Trophoblast cell (in vitro differentiated cells and primary cell): Measurements from ENCODE around the gene ORMDL3.

Experiments
- DNase-seq, 2 donors: peaks; one replicate each; pipeline ENCODE4 v3.0.0-alpha.2; 2016
- H2AFZ ChIP-seq: 2 replicates; pipeline ENCODE4 v1.6.1; 2013; ENCODE audit warnings: low read length, moderate library complexity, mild to moderate bottlenecking; ENCODE audit not compliant: insufficient read depth, poor library complexity
- H2AK5ac ChIP-seq: 2 replicates; pipeline ENCODE4 v1.6.1; 2013; ENCODE audit warnings: mild to moderate bottlenecking, low read length
- H2BK120ac ChIP-seq: 2 replicates; pipeline ENCODE4 v1.6.1; 2013; ENCODE audit warnings: low read length, mild to moderate bottlenecking, moderate library complexity; ENCODE audit not compliant: insufficient read depth, poor library complexity
- H2BK12ac ChIP-seq: 2 replicates; pipeline ENCODE4 v1.6.1; 2013; ENCODE audit warnings: mild to moderate bottlenecking, low read length, moderate library complexity
- H2BK5ac ChIP-seq: 2 replicates; pipeline ENCODE4 v1.6.1; 2013; ENCODE audit warnings: low read length, low read depth, moderate library complexity, mild to moderate bottlenecking; ENCODE audit not compliant: poor library complexity
- H3K14ac ChIP-seq: 2 replicates; pipeline ENCODE4 v1.6.1; 2013; ENCODE audit warnings: mild to moderate bottlenecking, low read length
- H3K18ac ChIP-seq: 2 replicates; pipeline ENCODE4 v1.6.1; 2013; ENCODE audit warnings: mild to moderate bottlenecking, low read length
- H3K23ac ChIP-seq: 2 replicates; pipeline ENCODE4 v1.6.1; 2013; ENCODE audit warnings: low read length
- H3K27ac ChIP-seq: 2 replicates; pipeline ENCODE4 v1.5.1; 2013; ENCODE audit warnings: low read depth, mild to moderate bottlenecking, inconsistent platforms, low read length, moderate library complexity
- H3K27me3 ChIP-seq: 2 replicates; pipeline ENCODE4 v1.6.1; 2013; ENCODE audit warnings: inconsistent platforms, mild to moderate bottlenecking, low read length, moderate library complexity; ENCODE audit not compliant: insufficient read depth
- H3K36me3 ChIP-seq, 2 experiments: 1 replicate in 1 of 2; 2 replicates in 1 of 2; pipeline ENCODE4 v1.6.1; 2013; ENCODE audit warnings: low read length in 2 of 2, mild to moderate bottlenecking in 2 of 2, moderate library complexity in 1 of 2; ENCODE audit not compliant: insufficient read depth in 2 of 2, control insufficient read depth in 1 of 2
- H3K4ac ChIP-seq: 2 replicates; pipeline ENCODE4 v1.6.1; 2013; ENCODE audit warnings: low read depth, mild to moderate bottlenecking, low read length, moderate library complexity
- H3K4me1 ChIP-seq, 2 experiments: 1 replicate in 1 of 2; 2 replicates in 1 of 2; pipeline ENCODE4 v1.6.1; 2013; ENCODE audit warnings: low read length in 2 of 2, mild to moderate bottlenecking in 2 of 2, moderate library complexity in 1 of 2; ENCODE audit not compliant: insufficient read depth in 2 of 2, control insufficient read depth in 1 of 2
- H3K4me2 ChIP-seq: 2 replicates; pipeline ENCODE4 v1.6.1; 2013; ENCODE audit warnings: inconsistent platforms, mild to moderate bottlenecking, low read length, moderate library complexity
- H3K4me3 ChIP-seq: 2 replicates; pipeline ENCODE4 v1.5.1; 2013; ENCODE audit warnings: mild to moderate bottlenecking, low read depth, low read length, inconsistent platforms
- H3K79me1 ChIP-seq: one replicate; pipeline ENCODE4 v1.6.1; 2013; ENCODE audit warnings: low read length
- H3K79me2 ChIP-seq: 2 replicates; pipeline ENCODE4 v1.6.1; 2013; ENCODE audit warnings: low read length, mild to moderate bottlenecking; ENCODE audit not compliant: control insufficient read depth, insufficient read depth, poor library complexity
- H3K9ac ChIP-seq: 2 replicates; pipeline ENCODE4 v1.6.1; 2013; ENCODE audit warnings: mild to moderate bottlenecking, low read length
- H3K9me3 ChIP-seq: 2 replicates; pipeline ENCODE4 v1.6.1; 2013; ENCODE audit warnings: low read depth, mild to moderate bottlenecking, control low read depth, inconsistent platforms, low read length; ENCODE audit not compliant: insufficient read depth
- H4K12ac ChIP-seq: 2 replicates; pipeline ENCODE4 v1.6.1; 2013; ENCODE audit warnings: low read depth, mild to moderate bottlenecking, low read length, moderate library complexity
- H4K8ac ChIP-seq: 2 replicates; pipeline ENCODE4 v1.6.1; 2013; ENCODE audit warnings: low read depth, mild to moderate bottlenecking, low read length, moderate library complexity
- H4K91ac ChIP-seq: one replicate; pipeline ENCODE4 v1.6.1; 2013; ENCODE audit warnings: low read depth, mild to moderate bottlenecking, low read length, moderate library complexity
- WGBS: extraction: QIAGEN DNeasy Blood & Tissue Kit; methylation state at CpG from one replicate; pipeline ENCODE4 v1.1.7; 2013; ENCODE audit warnings: missing lambda C conversion rate; ENCODE audit not compliant: insufficient read length, insufficient coverage; ENCODE audit errors: extremely low coverage; 5-methylcytosine and 5-hydroxymethylcytosine counted together

ORMDL3 gene

DNA sequence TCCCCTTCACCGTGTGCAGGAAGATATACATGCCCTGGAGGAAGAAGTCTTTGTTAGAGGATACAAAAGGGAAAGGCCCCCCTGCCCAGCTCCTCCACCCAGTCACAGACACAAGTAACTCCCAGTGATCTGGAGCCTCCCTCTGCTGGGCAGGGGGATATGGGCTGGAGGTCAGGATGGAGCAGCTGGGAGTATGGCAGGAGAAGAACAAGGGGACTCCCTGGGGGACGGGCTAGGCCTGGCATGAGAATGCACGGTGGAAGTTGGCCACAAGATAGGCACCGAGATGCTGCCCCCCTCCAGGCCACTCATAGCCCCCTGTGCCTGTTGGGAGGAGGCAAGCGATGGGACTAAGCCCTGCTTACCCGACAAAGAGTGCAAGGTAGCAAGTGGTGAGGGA, 4.2 kb downstream of the ORMDL3 start:
- Histone ChIP-seq H3K4ac (no peak overlapping the region), H3K36me3 (peaks cover 39 to 42% of the 10 kb centered on the region in 2 experiments), H3K23ac (no peak overlapping the region), H4K8ac (no peak overlapping the region), H3K4me1 (peaks cover 25% of the 10 kb centered on the region in 2 experiments), H2BK12ac (no peak overlapping the region), H3K79me2 (peaks cover 7% of the 10 kb centered on the region), H2BK5ac (no peak overlapping the region), H3K4me3 (no peak overlapping the region), H3K79me1 (peaks cover 8% of the 10 kb centered on the region), H3K27me3 (no peaks in the 10 kb centered on the region), H2BK120ac (no peak overlapping the region), H2AK5ac (no peak overlapping the region), H3K9me3 (peaks cover 2% of the 10 kb centered on the region), H3K4me2 (no peak overlapping the region), H4K91ac (no peak overlapping the region), H3K27ac (no peak overlapping the region), H3K18ac (no peak overlapping the region), H4K12ac (no peak overlapping the region), H3K9ac (no peak overlapping the region), H3K14ac (no peak overlapping the region), H2AFZ (no peak overlapping the region)
- WGBS, result no CpG with 5 or more reads among the region's 6 CpGs
- no peak for DNase-seq

DNA sequence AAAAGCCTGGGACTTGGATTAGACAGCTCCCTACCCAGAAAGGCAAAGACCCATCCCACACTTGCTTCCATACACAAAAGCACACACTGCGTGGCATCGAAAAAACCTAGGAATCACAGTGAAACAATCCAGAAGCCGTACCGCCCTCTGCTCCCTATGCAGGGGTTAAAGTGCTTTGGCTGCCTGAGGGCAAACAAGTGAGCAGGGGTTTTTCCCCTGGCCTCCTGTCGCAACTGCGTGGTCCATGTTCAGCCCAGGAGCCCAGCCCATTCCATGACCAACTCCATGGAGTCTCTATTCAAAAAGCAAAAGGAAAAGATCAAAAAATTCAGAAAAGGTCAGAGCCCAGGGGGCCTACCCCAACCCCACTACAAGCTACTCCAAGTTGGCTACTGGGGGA, 5.4 kb downstream of the ORMDL3 start:
- Histone ChIP-seq H2AFZ (no peak overlapping the region), H3K4me2 (no peak overlapping the region), H3K79me1 (peaks cover under 1% of the 10 kb centered on the region), H3K9ac (no peak overlapping the region), H3K4ac (no peak overlapping the region), H3K23ac (no peak overlapping the region), H2BK120ac (no peak overlapping the region), H2BK12ac (no peak overlapping the region), H3K18ac (no peak overlapping the region), H2AK5ac (no peak overlapping the region), H3K27ac (no peak overlapping the region), H4K8ac (no peak overlapping the region), H3K36me3 (peaks cover 42 to 43% of the 10 kb centered on the region in 2 experiments), H3K27me3 (no peaks in the 10 kb centered on the region), H3K14ac (no peak overlapping the region), H3K4me1 (peaks cover 21% of the 10 kb centered on the region in 2 experiments), H3K79me2 (peaks cover under 1% of the 10 kb centered on the region), H4K91ac (no peak overlapping the region), H3K4me3 (no peak overlapping the region), H2BK5ac (no peak overlapping the region), H4K12ac (no peak overlapping the region), H3K9me3 (no peaks in the 10 kb centered on the region)
- no CpG with 5 or more reads among the region's 6 CpGs for WGBS
- DNase-seq, result no peak

DNA sequence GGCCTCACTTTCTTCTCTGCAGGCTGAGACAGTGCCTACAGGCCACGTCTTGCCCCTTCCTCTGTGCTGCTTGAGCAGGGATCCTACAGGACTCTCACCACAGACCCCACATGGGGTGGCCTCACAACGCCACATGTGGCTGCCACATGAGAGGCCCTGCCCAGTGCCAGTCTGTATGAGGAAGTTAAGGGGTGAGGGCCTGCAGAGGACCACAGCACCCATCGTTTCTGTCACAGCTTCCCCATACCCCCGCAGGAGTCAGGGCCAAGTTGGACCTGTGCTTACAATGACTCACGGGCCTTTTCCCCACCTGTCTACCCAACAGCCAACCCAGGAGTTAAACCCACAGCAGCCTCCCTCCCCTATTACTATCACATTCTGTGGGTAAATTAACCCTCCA, 6.1 kb downstream of the ORMDL3 start:
- Histone ChIP-seq H3K4me1 (peaks cover 16% of the 10 kb centered on the region in 2 experiments), H3K27ac (no peak overlapping the region), H3K79me1 (no peaks in the 10 kb centered on the region), H3K79me2 (no peaks in the 10 kb centered on the region), H3K14ac (no peak overlapping the region), H3K36me3 (peaks cover 42 to 43% of the 10 kb centered on the region in 2 experiments), H2BK5ac (no peak overlapping the region), H3K4me3 (no peak overlapping the region), H4K91ac (no peak overlapping the region), H2BK12ac (no peak overlapping the region), H3K18ac (no peak overlapping the region), H2AFZ (no peak overlapping the region), H3K9me3 (no peaks in the 10 kb centered on the region), H2BK120ac (no peak overlapping the region), H3K9ac (no peak overlapping the region), H3K27me3 (no peaks in the 10 kb centered on the region), H3K4me2 (no peak overlapping the region), H4K12ac (no peak overlapping the region), H2AK5ac (no peak overlapping the region), H3K4ac (no peak overlapping the region), H4K8ac (no peak overlapping the region), H3K23ac (no peak overlapping the region)
- no CpG with 5 or more reads among the region's 5 CpGs for WGBS
- no peak for DNase-seq

DNA sequence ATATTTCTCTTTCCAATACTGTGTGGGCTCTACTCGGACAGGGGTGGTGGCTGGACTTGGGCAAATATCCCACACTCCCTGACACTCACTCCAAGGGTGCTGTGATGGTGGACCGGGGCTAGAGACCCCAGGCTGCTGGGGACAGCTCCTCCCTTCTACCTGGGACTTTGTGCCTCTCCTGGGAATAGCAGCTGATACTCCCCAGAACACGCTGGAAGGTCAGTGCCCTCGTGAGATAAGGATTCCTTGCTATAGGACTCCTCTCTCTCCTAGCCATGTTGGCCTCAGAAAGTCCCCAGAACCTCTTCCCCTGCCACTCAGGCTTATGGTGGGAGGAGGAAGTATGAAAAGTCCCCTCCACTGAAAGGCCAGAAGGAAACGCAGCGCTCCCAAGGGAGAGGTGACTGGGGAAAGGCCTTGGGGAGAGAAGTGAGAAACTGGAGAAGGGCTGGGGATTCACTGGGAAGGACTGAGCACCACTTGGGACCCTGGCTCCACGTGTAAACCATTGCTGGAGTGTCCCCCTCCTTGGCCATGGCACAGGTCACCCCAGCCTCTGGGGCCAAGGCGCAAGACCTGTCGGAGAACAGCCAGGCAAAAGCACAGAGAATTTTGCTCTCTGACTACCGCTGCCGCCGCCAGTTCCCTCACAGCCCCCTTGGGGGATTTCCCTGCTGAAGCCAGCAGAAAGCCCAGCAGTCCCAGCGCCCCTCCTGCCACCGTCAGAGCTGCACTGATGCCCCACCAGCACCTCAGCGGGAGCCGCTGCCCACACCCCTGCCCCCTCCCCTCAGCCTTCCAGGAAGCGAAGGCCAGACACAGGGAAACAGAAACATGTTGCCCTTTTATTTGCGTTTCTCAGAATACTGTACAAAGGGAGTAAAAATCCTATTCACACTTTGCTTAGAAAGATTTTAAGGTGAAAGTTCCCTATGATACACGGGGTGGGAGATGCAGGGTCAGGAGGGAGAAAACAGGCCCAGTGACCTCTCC, 6.9 kb downstream of the ORMDL3 start:
- peaks cover 42 to 43% of the 10 kb centered on the region in 2 experiments for H3K36me3 ChIP-seq
- H3K4me1 ChIP-seq, result peaks cover 14 to 15% of the 10 kb centered on the region in 2 experiments
- no peak overlapping the region for H2AFZ ChIP-seq
- H2AK5ac ChIP-seq, result no peak overlapping the region
- no peak overlapping the region for H2BK5ac ChIP-seq
- H2BK120ac ChIP-seq, result no peak overlapping the region
- WGBS, result no CpG with 5 or more reads among the region's 19 CpGs
- no peak overlapping the region for H3K18ac ChIP-seq
- H3K14ac ChIP-seq, result no peak overlapping the region
- H2BK12ac ChIP-seq, result no peak overlapping the region
- H3K4me3 ChIP-seq, result no peak overlapping the region
- H3K27me3 ChIP-seq, result no peaks in the 10 kb centered on the region
- no peak overlapping the region for H3K23ac ChIP-seq
- no peak overlapping the region for H4K8ac ChIP-seq
- no peak overlapping the region for H4K12ac ChIP-seq
- H3K27ac ChIP-seq, result no peak overlapping the region
- H3K79me2 ChIP-seq, result no peaks in the 10 kb centered on the region
- no peak overlapping the region for H3K4ac ChIP-seq
- no peaks in the 10 kb centered on the region for H3K9me3 ChIP-seq
- H4K91ac ChIP-seq, result no peak overlapping the region
- no peak overlapping the region for H3K9ac ChIP-seq
- DNase-seq, result no peak
- H3K4me2 ChIP-seq, result no peak overlapping the region
- H3K79me1 ChIP-seq, result no peaks in the 10 kb centered on the region
